Upper lobe of left lung (tissue), 4 donors: ENCODE measurements around the gene SORBS1.

Experiments
- EP300 ChIP-seq, 4 donors: sonication (generic); formaldehyde crosslinking; IDR thresholded peaks; one replicate each; pipeline ENCODE4 v1.5.1; 2017; ENCODE audit warnings: antibody characterized with exemption in 4 of 4, control low read depth in 2 of 4
- POLR2A ChIP-seq, 4 donors: fragments of 450-650 bp; IDR thresholded peaks; one replicate each; pipeline ENCODE4 v1.5.1; 2016 to 2017; ENCODE audit warnings: antibody characterized with exemption in 4 of 4, mild to moderate bottlenecking in 2 of 4
- POLR2AphosphoS5 ChIP-seq, 2 donors: sonication (generic); formaldehyde crosslinking; IDR thresholded peaks; one replicate each; pipeline ENCODE4 v1.5.1; 2017; ENCODE audit warnings: antibody characterized with exemption in 2 of 2
- TF ChIP-seq, protein P1 (sequence below), 6 experiments: fragments of 450-650 bp in 4 of 6; fragments of 200-600 bp in 2 of 6; sonication (generic) in 2 of 6; IDR thresholded peaks; one replicate each; pipeline ENCODE4 v1.5.1; 2016 to 2019; ENCODE audit warnings: antibody characterized with exemption in 6 of 6

DNA sequence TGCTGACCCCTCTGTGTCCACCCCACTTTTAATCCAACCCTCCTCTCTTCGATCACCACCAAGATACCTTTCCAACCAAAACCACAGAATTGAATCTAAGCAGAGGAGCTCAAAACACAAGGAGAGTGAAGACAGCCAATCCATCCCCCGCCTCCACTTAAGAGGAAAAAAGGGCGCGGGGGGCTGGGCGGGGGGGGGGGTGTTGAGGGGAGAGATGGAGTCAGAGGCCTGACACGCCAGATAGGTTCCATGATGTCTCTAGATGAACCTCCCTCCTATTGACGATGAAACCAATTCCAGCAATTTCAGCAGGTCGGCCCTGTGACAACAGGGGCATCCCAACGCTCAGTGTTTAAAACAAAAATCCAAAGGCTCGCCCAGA lies 1.3 kb downstream of the SORBS1 start:
- TF ChIP-seq, protein P1, sequence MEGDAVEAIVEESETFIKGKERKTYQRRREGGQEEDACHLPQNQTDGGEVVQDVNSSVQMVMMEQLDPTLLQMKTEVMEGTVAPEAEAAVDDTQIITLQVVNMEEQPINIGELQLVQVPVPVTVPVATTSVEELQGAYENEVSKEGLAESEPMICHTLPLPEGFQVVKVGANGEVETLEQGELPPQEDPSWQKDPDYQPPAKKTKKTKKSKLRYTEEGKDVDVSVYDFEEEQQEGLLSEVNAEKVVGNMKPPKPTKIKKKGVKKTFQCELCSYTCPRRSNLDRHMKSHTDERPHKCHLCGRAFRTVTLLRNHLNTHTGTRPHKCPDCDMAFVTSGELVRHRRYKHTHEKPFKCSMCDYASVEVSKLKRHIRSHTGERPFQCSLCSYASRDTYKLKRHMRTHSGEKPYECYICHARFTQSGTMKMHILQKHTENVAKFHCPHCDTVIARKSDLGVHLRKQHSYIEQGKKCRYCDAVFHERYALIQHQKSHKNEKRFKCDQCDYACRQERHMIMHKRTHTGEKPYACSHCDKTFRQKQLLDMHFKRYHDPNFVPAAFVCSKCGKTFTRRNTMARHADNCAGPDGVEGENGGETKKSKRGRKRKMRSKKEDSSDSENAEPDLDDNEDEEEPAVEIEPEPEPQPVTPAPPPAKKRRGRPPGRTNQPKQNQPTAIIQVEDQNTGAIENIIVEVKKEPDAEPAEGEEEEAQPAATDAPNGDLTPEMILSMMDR (IDR thresholded peaks at IDR 0.05), result no peak
- TF ChIP-seq POLR2A (IDR thresholded peaks at IDR 0.05) (no peak), POLR2AphosphoS5 (IDR thresholded peaks at IDR 0.05) (no peak), EP300 (IDR thresholded peaks at IDR 0.05) (no peak)
